ENCODE results near the gene PPP3CA. TPM values are rescaled to one million over a fixed set of nuclear protein-coding genes. Genes with fewer than 3 reads are reported as not detected.

The PPP3CA gene
- total and polyA plus RNA-seq, 2 of the 13 experiments (the other 11 are each of a cell fraction or from before 2014, with no cell fraction given), result 4.8 to 13.2 TPM

DNA sequence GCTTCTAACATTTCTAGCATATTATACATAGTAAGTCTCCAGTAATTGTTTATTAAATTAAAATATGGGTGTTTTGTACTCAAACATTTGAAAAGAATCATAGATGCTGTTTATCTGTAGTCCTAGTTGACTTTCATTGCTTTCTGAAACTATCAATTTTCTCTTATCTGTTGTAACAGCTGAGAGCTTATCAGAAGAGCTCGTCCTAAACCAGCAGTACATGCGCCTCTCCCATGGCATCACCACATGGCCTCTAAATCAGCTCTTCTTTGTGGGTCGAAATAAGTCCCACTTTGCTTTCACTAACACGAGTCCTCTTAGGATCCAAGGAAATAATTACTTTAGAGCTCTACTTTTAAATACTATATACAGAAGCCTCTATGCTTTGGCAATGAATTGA is 55.1 kb downstream of the PPP3CA start:
- no peaks in the 10 kb centered on the region for H3K79me2 ChIP-seq (ENCODE audit: insufficient read depth, low read length)
- no peak for FAIRE-seq

DNA sequence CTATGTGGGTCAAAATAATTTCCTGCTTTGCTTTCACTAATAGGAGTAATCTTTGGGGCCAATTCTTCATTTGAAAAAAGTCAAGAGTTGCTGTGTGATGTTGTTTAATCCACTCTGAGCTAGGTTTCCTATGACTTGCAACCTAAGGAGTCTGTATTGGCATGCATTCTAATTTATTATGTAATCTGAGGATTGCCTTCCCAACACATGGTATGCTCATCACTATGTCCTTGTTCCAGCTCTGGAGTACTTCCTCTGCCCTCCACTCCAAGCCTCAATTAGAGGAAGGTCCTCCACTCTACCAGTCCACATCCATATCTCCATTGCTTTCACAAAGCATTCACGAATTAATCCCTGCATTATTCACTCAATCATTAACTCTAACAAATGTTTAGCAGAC is 56.1 kb downstream of the PPP3CA start:
- no peaks in the 10 kb centered on the region; a peak in 1 of 5 replicates for H3K36me3 ChIP-seq (replicated peaks in 1 of 2; ENCODE audit: control insufficient read depth in 1 of 2, insufficient read depth in 2 of 2, low read length in 2 of 2)
- H4K20me1 ChIP-seq (ENCODE audit: insufficient read depth, low read length), result no peaks in the 10 kb centered on the region
- no peak overlapping the region for H3K4me2 ChIP-seq (ENCODE audit: low read depth, low read length)
- FAIRE-seq (no peak), DNase-seq (ENCODE audit: low spot score) (no peak), ATAC-seq (no peak)
- no peak overlapping the region for H3K9ac ChIP-seq (ENCODE audit: insufficient read depth, low read depth, low read length)
- H3K27ac ChIP-seq (ENCODE audit: extremely low read length, insufficient read depth, low read length), result no peak overlapping the region
- no peak overlapping the region for H2AFZ ChIP-seq (ENCODE audit: low read length)
- H3K27me3 ChIP-seq (ENCODE audit: control insufficient read depth in 1 of 2, insufficient read depth in 2 of 2, low read length in 2 of 2), result no peaks in the 10 kb centered on the region
- 92% methylated on average over 1 of the region's 1 CpG for WGBS (ENCODE audit: low lambda C conversion rate)
- H3K4me3 ChIP-seq (replicated peaks in 1 of 3; ENCODE audit: insufficient read depth in 1 of 3, low read depth in 2 of 3, low read length in 3 of 3), result no peak overlapping the region
- peaks cover 10% of the 10 kb centered on the region for H3K4me1 ChIP-seq (ENCODE audit: insufficient read depth, low read length)
- no peaks in the 10 kb centered on the region for H3K9me3 ChIP-seq (ENCODE audit: low read length)
- in situ Hi-C loops (cut with HindIII; ENCODE audit: extremely low pct_ligation_motif_present, low pct_unique_long_range_greater_than_20kb), result no loop called here
- CTCF ChIA-PET (ENCODE audit: low intra/inter-chr PET ratio, low total read pairs), result no interaction called here
- POLR2A ChIA-PET, result no interaction called here
- BruUV-seq (replicated peaks), result no TSS peak
- no peaks in the 10 kb centered on the region for H3K79me2 ChIP-seq (ENCODE audit: insufficient read depth, low read length)
- intact Hi-C loops (cut with micrococcal nuclease; ENCODE audit: unreplicated experiment), result no loop called here
- TF ChIP-seq ZNF234 (CRISPR knock-in tag; conservative IDR thresholded peaks at IDR 0.05), result no peak
- no peak for TF ChIP-seq ZKSCAN5 (CRISPR knock-in tag; IDR thresholded peaks at IDR 0.05)
- TF ChIP-seq, protein P1, sequence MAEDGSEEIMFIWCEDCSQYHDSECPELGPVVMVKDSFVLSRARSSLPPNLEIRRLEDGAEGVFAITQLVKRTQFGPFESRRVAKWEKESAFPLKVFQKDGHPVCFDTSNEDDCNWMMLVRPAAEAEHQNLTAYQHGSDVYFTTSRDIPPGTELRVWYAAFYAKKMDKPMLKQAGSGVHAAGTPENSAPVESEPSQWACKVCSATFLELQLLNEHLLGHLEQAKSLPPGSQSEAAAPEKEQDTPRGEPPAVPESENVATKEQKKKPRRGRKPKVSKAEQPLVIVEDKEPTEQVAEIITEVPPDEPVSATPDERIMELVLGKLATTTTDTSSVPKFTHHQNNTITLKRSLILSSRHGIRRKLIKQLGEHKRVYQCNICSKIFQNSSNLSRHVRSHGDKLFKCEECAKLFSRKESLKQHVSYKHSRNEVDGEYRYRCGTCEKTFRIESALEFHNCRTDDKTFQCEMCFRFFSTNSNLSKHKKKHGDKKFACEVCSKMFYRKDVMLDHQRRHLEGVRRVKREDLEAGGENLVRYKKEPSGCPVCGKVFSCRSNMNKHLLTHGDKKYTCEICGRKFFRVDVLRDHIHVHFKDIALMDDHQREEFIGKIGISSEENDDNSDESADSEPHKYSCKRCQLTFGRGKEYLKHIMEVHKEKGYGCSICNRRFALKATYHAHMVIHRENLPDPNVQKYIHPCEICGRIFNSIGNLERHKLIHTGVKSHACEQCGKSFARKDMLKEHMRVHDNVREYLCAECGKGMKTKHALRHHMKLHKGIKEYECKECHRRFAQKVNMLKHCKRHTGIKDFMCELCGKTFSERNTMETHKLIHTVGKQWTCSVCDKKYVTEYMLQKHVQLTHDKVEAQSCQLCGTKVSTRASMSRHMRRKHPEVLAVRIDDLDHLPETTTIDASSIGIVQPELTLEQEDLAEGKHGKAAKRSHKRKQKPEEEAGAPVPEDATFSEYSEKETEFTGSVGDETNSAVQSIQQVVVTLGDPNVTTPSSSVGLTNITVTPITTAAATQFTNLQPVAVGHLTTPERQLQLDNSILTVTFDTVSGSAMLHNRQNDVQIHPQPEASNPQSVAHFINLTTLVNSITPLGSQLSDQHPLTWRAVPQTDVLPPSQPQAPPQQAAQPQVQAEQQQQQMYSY (CRISPR knock-in tag; IDR thresholded peaks at IDR 0.05), result no peak
- no peak for TF ChIP-seq MAFK (conservative IDR thresholded peaks at IDR 0.05 in 1 of 2, IDR thresholded peaks at IDR 0.05 in 1 of 2; ENCODE audit: low read length in 2 of 2)
- TF ChIP-seq REL (CRISPR knock-in tag; conservative IDR thresholded peaks at IDR 0.05), result no peak
- TF ChIP-seq KAT7 (CRISPR knock-in tag; IDR thresholded peaks at IDR 0.05; ENCODE audit: borderline replicate concordance), result no peak
- no peak for TF ChIP-seq POLR2G (IDR thresholded peaks at IDR 0.05; ENCODE audit: low read depth, low read length)
- no peak for TF ChIP-seq ZNF83 (CRISPR knock-in tag; IDR thresholded peaks at IDR 0.05; ENCODE audit: borderline replicate concordance)
- TF ChIP-seq, protein P2, sequence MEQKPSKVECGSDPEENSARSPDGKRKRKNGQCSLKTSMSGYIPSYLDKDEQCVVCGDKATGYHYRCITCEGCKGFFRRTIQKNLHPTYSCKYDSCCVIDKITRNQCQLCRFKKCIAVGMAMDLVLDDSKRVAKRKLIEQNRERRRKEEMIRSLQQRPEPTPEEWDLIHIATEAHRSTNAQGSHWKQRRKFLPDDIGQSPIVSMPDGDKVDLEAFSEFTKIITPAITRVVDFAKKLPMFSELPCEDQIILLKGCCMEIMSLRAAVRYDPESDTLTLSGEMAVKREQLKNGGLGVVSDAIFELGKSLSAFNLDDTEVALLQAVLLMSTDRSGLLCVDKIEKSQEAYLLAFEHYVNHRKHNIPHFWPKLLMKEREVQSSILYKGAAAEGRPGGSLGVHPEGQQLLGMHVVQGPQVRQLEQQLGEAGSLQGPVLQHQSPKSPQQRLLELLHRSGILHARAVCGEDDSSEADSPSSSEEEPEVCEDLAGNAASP (CRISPR knock-in tag; IDR thresholded peaks at IDR 0.05; ENCODE audit: borderline replicate concordance), result no peak
- no peak for TF ChIP-seq NR3C1 (CRISPR knock-in tag; IDR thresholded peaks at IDR 0.05)
- TF ChIP-seq CENPX (CRISPR knock-in tag; IDR thresholded peaks at IDR 0.05), result no peak

More for the DNA sequence above, 55.1 kb downstream of the PPP3CA start:
- Histone ChIP-seq H3K36me3 (replicated peaks in 1 of 2; ENCODE audit: control insufficient read depth in 1 of 2, insufficient read depth in 2 of 2, low read length in 2 of 2) (no peaks in the 10 kb centered on the region; a peak in 1 of 5 replicates), H3K9me3 (ENCODE audit: low read length) (no peaks in the 10 kb centered on the region), H3K4me1 (ENCODE audit: insufficient read depth, low read length) (0 out of 2 replicates have a peak, but pooled peaks cover 8% of the 10 kb centered on the region), H3K9ac (ENCODE audit: insufficient read depth, low read depth, low read length) (no peak overlapping the region), H3K27me3 (ENCODE audit: control insufficient read depth in 1 of 2, insufficient read depth in 2 of 2, low read length in 2 of 2) (no peaks in the 10 kb centered on the region), H3K27ac (ENCODE audit: extremely low read length, insufficient read depth, low read length) (no peak overlapping the region), H3K4me2 (ENCODE audit: low read depth, low read length) (no peak overlapping the region), H2AFZ (ENCODE audit: low read length) (no peak overlapping the region), H4K20me1 (ENCODE audit: insufficient read depth, low read length) (no peaks in the 10 kb centered on the region), H3K4me3 (replicated peaks in 1 of 3; ENCODE audit: insufficient read depth in 1 of 3, low read depth in 2 of 3, low read length in 3 of 3) (no peak overlapping the region)
- BruUV-seq (replicated peaks), result no TSS peak
- no peak for DNase-seq (ENCODE audit: low spot score)
- ATAC-seq, result no peak
- in situ Hi-C loops (cut with HindIII; ENCODE audit: extremely low pct_ligation_motif_present, low pct_unique_long_range_greater_than_20kb), result no loop called here
- POLR2A ChIA-PET, result no interaction called here
- TF ChIP-seq ZNF883 (CRISPR knock-in tag; IDR thresholded peaks at IDR 0.05; ENCODE audit: not compliant biosample characterization) (no peak), CREB1 (IDR thresholded peaks at IDR 0.05) (no peak), CREB1 (CRISPR knock-in tag; IDR thresholded peaks at IDR 0.05) (no peak)
- TF ChIP-seq, protein P3, sequence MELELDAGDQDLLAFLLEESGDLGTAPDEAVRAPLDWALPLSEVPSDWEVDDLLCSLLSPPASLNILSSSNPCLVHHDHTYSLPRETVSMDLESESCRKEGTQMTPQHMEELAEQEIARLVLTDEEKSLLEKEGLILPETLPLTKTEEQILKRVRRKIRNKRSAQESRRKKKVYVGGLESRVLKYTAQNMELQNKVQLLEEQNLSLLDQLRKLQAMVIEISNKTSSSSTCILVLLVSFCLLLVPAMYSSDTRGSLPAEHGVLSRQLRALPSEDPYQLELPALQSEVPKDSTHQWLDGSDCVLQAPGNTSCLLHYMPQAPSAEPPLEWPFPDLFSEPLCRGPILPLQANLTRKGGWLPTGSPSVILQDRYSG (CRISPR knock-in tag; IDR thresholded peaks at IDR 0.05), result no peak
- CTCF ChIA-PET (ENCODE audit: low intra/inter-chr PET ratio, low total read pairs), result no interaction called here
- WGBS (ENCODE audit: low lambda C conversion rate), result 96% methylated on average over 4 of the region's 4 CpGs
- intact Hi-C loops (cut with micrococcal nuclease; ENCODE audit: unreplicated experiment), result no loop called here
